Measurements from ENCODE around the gene WDR27. TPM values are rescaled to one million over a fixed set of nuclear protein-coding genes. Genes with fewer than 3 reads are reported as not detected.
"Not testable (repeated sequence)": the region's sequence is repeated elsewhere in the genome, so short reads cannot be mapped to it uniquely, and the experiment has no call there.

WDR27 gene
- polyA plus RNA-seq, 3 donors, result 0.95 to 20.5 (median 2.0) TPM

- H3K27me3 ChIP-seq (ENCODE audit: control insufficient read depth in 2 of 2, insufficient read depth in 2 of 2, low read length in 2 of 2), result no peaks in the 10 kb centered on the region
- H2AFZ ChIP-seq (ENCODE audit: insufficient read depth, low read depth, low read length, poor library complexity, severe bottlenecking), result no peak overlapping the region
- no peak overlapping the region for H3K27ac Mint-ChIP-seq
- H3K9me3 Mint-ChIP-seq, result peaks cover 9 to 19% (median 15%) of the 10 kb centered on the region in 7 donors
- H3K4me2 ChIP-seq (replicated peaks; ENCODE audit: extremely low read depth, low read length, poor library complexity, severe bottlenecking), result no peak overlapping the region
- no peak overlapping the region for H3K27ac ChIP-seq (ENCODE audit: low read depth in 1 of 2, low read length in 2 of 2)
- no peaks in the 10 kb centered on the region for H3K79me2 ChIP-seq (ENCODE audit: insufficient read depth, low read length)
- no peaks in the 10 kb centered on the region for H3K4me1 ChIP-seq (ENCODE audit: control insufficient read depth in 1 of 2, insufficient read depth in 2 of 2, low read length in 2 of 2)
- peaks cover 13 to 16% of the 10 kb centered on the region in 2 donors for H3K9me3 ChIP-seq (replicated peaks in 1 of 2; ENCODE audit: control insufficient read depth in 1 of 2, insufficient read depth in 1 of 2, low read length in 2 of 2)
- no peak for DNase-seq
- 100% methylated on average over 1 of the region's 7 CpGs for WGBS (ENCODE audit: insufficient coverage)
- intact Hi-C loops (cut with micrococcal nuclease), result no loop called here
- H3K9ac ChIP-seq (ENCODE audit: insufficient read depth, low read length, poor library complexity, severe bottlenecking), result no peak overlapping the region
- no peak for TF ChIP-seq CTCF (IDR thresholded peaks at IDR 0.05)
- H3K4me1 Mint-ChIP-seq, result no peaks in the 10 kb centered on the region
- H4K20me1 ChIP-seq (ENCODE audit: insufficient read depth, low read length), result no peaks in the 10 kb centered on the region
- H3K27me3 Mint-ChIP-seq (ENCODE audit: low read depth in 3 of 3), result no peaks in the 10 kb centered on the region
- H3K4me3 Mint-ChIP-seq, result no peak overlapping the region
- no peak overlapping the region for H3K4me3 ChIP-seq (replicated peaks in 1 of 3; ENCODE audit: low read depth in 2 of 3, low read length in 3 of 3)
- H3K36me3 Mint-ChIP-seq, result peaks cover 0 to under 1% of the 10 kb centered on the region in 2 donors
- no peaks in the 10 kb centered on the region for H3K36me3 ChIP-seq (replicated peaks in 1 of 2; ENCODE audit: control insufficient read depth in 1 of 2, insufficient read depth in 2 of 2, low read length in 2 of 2)
Measured at GRCh38 chr6:169618526-169619490, 83.0 kb downstream of the WDR27 start.

GRCh38 chr6:169617562-169617961, 84.3 kb downstream of the WDR27 start:
- Histone ChIP-seq H4K20me1 (ENCODE audit: insufficient read depth, low read length) (no peaks in the 10 kb centered on the region), H3K27me3 (ENCODE audit: control insufficient read depth in 2 of 2, insufficient read depth in 2 of 2, low read length in 2 of 2) (no peaks in the 10 kb centered on the region), H3K4me2 (replicated peaks; ENCODE audit: extremely low read depth, low read length, poor library complexity, severe bottlenecking) (no peak overlapping the region), H3K79me2 (ENCODE audit: insufficient read depth, low read length) (no peaks in the 10 kb centered on the region), H3K9me3 (replicated peaks in 1 of 2; ENCODE audit: control insufficient read depth in 1 of 2, insufficient read depth in 1 of 2, low read length in 2 of 2) (peaks cover 8 to 11% of the 10 kb centered on the region in 2 donors), H3K4me3 (replicated peaks in 1 of 3; ENCODE audit: low read depth in 2 of 3, low read length in 3 of 3) (no peak overlapping the region), H3K9ac (ENCODE audit: insufficient read depth, low read length, poor library complexity, severe bottlenecking) (no peak overlapping the region), H3K27ac (ENCODE audit: low read depth in 1 of 2, low read length in 2 of 2) (no peak overlapping the region), H3K4me1 (ENCODE audit: control insufficient read depth in 1 of 2, insufficient read depth in 2 of 2, low read length in 2 of 2) (no peaks in the 10 kb centered on the region), H2AFZ (ENCODE audit: insufficient read depth, low read depth, low read length, poor library complexity, severe bottlenecking) (no peak overlapping the region), H3K36me3 (replicated peaks in 1 of 2; ENCODE audit: control insufficient read depth in 1 of 2, insufficient read depth in 2 of 2, low read length in 2 of 2) (no peaks in the 10 kb centered on the region)
- intact Hi-C loops (cut with micrococcal nuclease), result no loop called here
- H3K27me3 Mint-ChIP-seq (ENCODE audit: low read depth in 3 of 3), result no peaks in the 10 kb centered on the region
- no peaks in the 10 kb centered on the region for H3K4me1 Mint-ChIP-seq
- DNase-seq, result no peak
- WGBS (ENCODE audit: insufficient coverage), result 94% methylated on average over 3 of the region's 7 CpGs
- H3K36me3 Mint-ChIP-seq, result no peaks in the 10 kb centered on the region
- peaks cover 8 to 17% (median 14%) of the 10 kb centered on the region in 7 donors for H3K9me3 Mint-ChIP-seq
- no peak overlapping the region for H3K4me3 Mint-ChIP-seq
- no peak for TF ChIP-seq CTCF (IDR thresholded peaks at IDR 0.05)
- H3K27ac Mint-ChIP-seq, result no peak overlapping the region

- H3K4me1 Mint-ChIP-seq; H2AFZ ChIP-seq (ENCODE audit: insufficient read depth, low read depth, low read length, poor library complexity, severe bottlenecking); H3K36me3 ChIP-seq (replicated peaks in 1 of 2; ENCODE audit: control insufficient read depth in 1 of 2, insufficient read depth in 2 of 2, low read length in 2 of 2); H4K20me1 ChIP-seq (ENCODE audit: insufficient read depth, low read length); H3K36me3 Mint-ChIP-seq; DNase-seq; H3K27me3 Mint-ChIP-seq (ENCODE audit: low read depth in 3 of 3); H3K9ac ChIP-seq (ENCODE audit: insufficient read depth, low read length, poor library complexity, severe bottlenecking); H3K79me2 ChIP-seq (ENCODE audit: insufficient read depth, low read length); H3K4me3 Mint-ChIP-seq; H3K4me3 ChIP-seq (replicated peaks in 1 of 3; ENCODE audit: low read depth in 2 of 3, low read length in 3 of 3); intact Hi-C loops (cut with micrococcal nuclease); H3K27ac Mint-ChIP-seq; H3K4me1 ChIP-seq (ENCODE audit: control insufficient read depth in 1 of 2, insufficient read depth in 2 of 2, low read length in 2 of 2); H3K27me3 ChIP-seq (ENCODE audit: control insufficient read depth in 2 of 2, insufficient read depth in 2 of 2, low read length in 2 of 2); H3K27ac ChIP-seq (ENCODE audit: low read depth in 1 of 2, low read length in 2 of 2); H3K9me3 ChIP-seq (replicated peaks in 1 of 2; ENCODE audit: control insufficient read depth in 1 of 2, insufficient read depth in 1 of 2, low read length in 2 of 2); H3K4me2 ChIP-seq (replicated peaks; ENCODE audit: extremely low read depth, low read length, poor library complexity, severe bottlenecking): not testable (repeated sequence)
- 95% methylated on average over 2 of the region's 2 CpGs for WGBS (ENCODE audit: insufficient coverage)
- H3K9me3 Mint-ChIP-seq, result peaks cover 3 to 24% (median 11%) of the 10 kb centered on the region in 7 donors
Measured at GRCh38 chr6:169608609-169609008, 93.2 kb downstream of the WDR27 start.

Data from CD14-positive monocyte (primary cell).